HepG2 (cell line): ENCODE measurements around the gene HMCN1. TPM values are rescaled to one million over a fixed set of nuclear protein-coding genes. Genes with fewer than 3 reads are reported as not detected.

Experiments
- ATAC-seq: fragments of 200-7000 bp; cut with Tn5 transposase; 3 replicates; pipeline ENCODE4 v1.9.1; 2020; ENCODE audit warnings: mild to moderate bottlenecking, moderate library complexity
- BruUV-seq: library from RNA; stranded (reverse); fragments of 400-500 nt; replicated peaks from 2 replicates; lab custom pipeline; 2021; lab: Mats Ljungman, UMichigan
- CTCF ChIA-PET: fragments of 300-600 bp; formaldehyde crosslinking; extraction: SDS; loops from one replicate; lab custom pipeline; 2021; ENCODE audit warnings: low total read pairs, inconsistent platforms, low intra/inter-chr PET ratio; lab: Yijun Ruan, JAX
- POLR2A ChIA-PET: fragments of 350-600 bp; sonication (Branson Sonifier 250); formaldehyde crosslinking; loops from one replicate; lab custom pipeline; 2020; ENCODE audit warnings: antibody characterized with exemption, inconsistent platforms; lab: Yijun Ruan, JAX
- DNase-seq: peaks from one replicate; pipeline ENCODE4 v3.0.0-alpha.2; 2015; ENCODE audit warnings: low spot score
- FAIRE-seq: peaks from 3 replicates; lab custom pipeline; 2011; peaks lifted over from hg19 to GRCh38; lab: Jason Lieb, UNC
- H2AFZ ChIP-seq: one replicate; pipeline ENCODE4 v1.6.1; 2011; ENCODE audit warnings: low read length, inconsistent platforms
- H3K27ac ChIP-seq: fragments of 300-600 bp; 3 replicates; pipeline ENCODE4 v1.8.0; 2011; ENCODE audit warnings: mixed run types, mild to moderate bottlenecking, mixed read lengths, low read length, inconsistent platforms; ENCODE audit not compliant: insufficient read depth; ENCODE audit errors: extremely low read length
- H3K27me3 ChIP-seq, 2 experiments: fragments of 200-600 bp in 1 of 2; 2 replicates in 1 of 2; 3 replicates in 1 of 2; pipeline versions ENCODE4 v1.6.0 to v1.8.0; 2011; ENCODE audit warnings: low read length in 2 of 2, mild to moderate bottlenecking in 2 of 2, moderate library complexity in 2 of 2, inconsistent platforms in 1 of 2; ENCODE audit not compliant: insufficient read depth in 2 of 2, control insufficient read depth in 1 of 2
- H3K36me3 ChIP-seq, 2 experiments: fragments of 200-600 bp in 1 of 2; replicated peaks in 1 of 2; 2 replicates in 1 of 2; 3 replicates in 1 of 2; pipeline versions ENCODE4 v1.5.1 to v1.8.0; 2011; ENCODE audit warnings: low read length in 2 of 2, inconsistent platforms in 1 of 2; ENCODE audit not compliant: insufficient read depth in 2 of 2, control insufficient read depth in 1 of 2
- H3K4me1 ChIP-seq: 2 replicates; pipeline ENCODE4 v1.5.1; 2012; ENCODE audit warnings: low read length, inconsistent platforms; ENCODE audit not compliant: insufficient read depth
- H3K4me2 ChIP-seq: 2 replicates; pipeline ENCODE4 v1.6.0; 2011; ENCODE audit warnings: low read depth, low read length, inconsistent platforms
- H3K4me3 ChIP-seq, 3 experiments: fragments of 200-600 bp in 1 of 3; sonication (generic), shearing (Covaris generic) in 1 of 3; replicated peaks in 1 of 3; 2 replicates each; pipeline ENCODE4 v1.5.1; 2011 to 2016; ENCODE audit warnings: low read length in 3 of 3, inconsistent platforms in 2 of 3, low read depth in 2 of 3, mild to moderate bottlenecking in 2 of 3, control low read depth in 1 of 3, mixed read lengths in 1 of 3; ENCODE audit not compliant: insufficient read depth in 1 of 3
- H3K79me2 ChIP-seq: one replicate; pipeline ENCODE4 v1.6.1; 2011; ENCODE audit warnings: low read length, inconsistent platforms; ENCODE audit not compliant: insufficient read depth
- H3K9ac ChIP-seq: 2 replicates; pipeline ENCODE4 v1.6.0; 2011; ENCODE audit warnings: mild to moderate bottlenecking, low read depth, low read length, inconsistent platforms; ENCODE audit not compliant: insufficient read depth
- H3K9me3 ChIP-seq: 2 replicates; pipeline ENCODE4 v1.5.1; 2012; ENCODE audit warnings: mild to moderate bottlenecking, low read length
- H4K20me1 ChIP-seq: 2 replicates; pipeline ENCODE4 v1.6.0; 2011; ENCODE audit warnings: inconsistent platforms, mild to moderate bottlenecking, low read length, moderate library complexity; ENCODE audit not compliant: insufficient read depth
- ARHGAP35 ChIP-seq: sonication (generic); formaldehyde crosslinking; IDR thresholded peaks from 2 replicates; pipeline ENCODE4 v1.9.0; 2022; ENCODE audit warnings: mild to moderate bottlenecking, inconsistent platforms, moderate library complexity, missing genetic modification reagents, borderline replicate concordance
- FLYWCH1 ChIP-seq: sonication (generic); formaldehyde crosslinking; IDR thresholded peaks from 2 replicates; pipeline ENCODE4 v1.8.1; 2023; ENCODE audit warnings: mild to moderate bottlenecking, missing genetic modification reagents
- FOXK2 ChIP-seq: fragments of 450-650 bp; IDR thresholded peaks from 2 replicates; pipeline ENCODE4 v1.6.1; 2016
- HES4 ChIP-seq: sonication (generic); formaldehyde crosslinking; IDR thresholded peaks from 2 replicates; pipeline ENCODE4 v1.9.0; 2021; ENCODE audit warnings: mild to moderate bottlenecking, missing genetic modification reagents, borderline replicate concordance
- NFYC ChIP-seq: IDR thresholded peaks from 2 replicates; pipeline ENCODE4 v1.6.1; 2016; ENCODE audit warnings: missing genetic modification reagents, missing compliant biosample characterization
- SMC3 ChIP-seq: IDR thresholded peaks from 2 replicates; pipeline ENCODE4 v1.6.1; 2011; ENCODE audit warnings: low read length, improper control_type of control experiment
- ZNF160 ChIP-seq: sonication (generic); formaldehyde crosslinking; IDR thresholded peaks from 2 replicates; pipeline ENCODE4 v1.8.0; 2022; ENCODE audit warnings: mild to moderate bottlenecking, inconsistent platforms, missing genetic modification reagents
- ZNF761 ChIP-seq: sonication (generic); formaldehyde crosslinking; conservative IDR thresholded peaks from 2 replicates; pipeline ENCODE4 v1.4.0; 2020; ENCODE audit warnings: mild to moderate bottlenecking, missing genetic modification reagents
- WGBS: methylation state at CpG from one replicate; pipeline ENCODE4 v1.1.6; 2017; ENCODE audit warnings: low lambda C conversion rate; 5-methylcytosine and 5-hydroxymethylcytosine counted together
- in situ Hi-C: cut with HindIII; loops from 2 replicates; pipeline ENCODE4 v1.10.0; 2017; ENCODE audit warnings: low pct_unique_long_range_greater_than_20kb; ENCODE audit not compliant: extremely low pct_ligation_motif_present
- intact Hi-C: fragments of 100-400 bp; cut with micrococcal nuclease; formaldehyde crosslinking; loops from one replicate; pipeline ENCODE4 v1.10.0; 2022; ENCODE audit not compliant: unreplicated experiment
- polyA plus RNA-seq, 8 experiments: library from polyadenylated mRNA; depleted of rRNA in 3 of 8; stranded (reverse) in 7 of 8; unstranded in 1 of 8; fragments of >200 nt; fragmentation: Illumina TruSeq in 4 of 8; extraction: Trizol in 4 of 8; gene quantifications; 2 replicates each; pipeline versions ENCODE4 v1.2.1 to v1.2.3, GENCODE V29; 2011 to 2016; ENCODE audit warnings: low read depth in 4 of 8, missing spikeins in 1 of 8, mixed read lengths in 1 of 8; ENCODE audit not compliant: insufficient read depth in 1 of 8
- total RNA-seq, 5 experiments: library from RNA; depleted of rRNA; stranded (reverse); fragments of >200 nt; fragmentation: Illumina TruSeq; extraction: Trizol; gene quantifications; 2 replicates each; pipeline ENCODE4 v1.2.3, GENCODE V29; 2016; ENCODE audit warnings: low read depth in 1 of 5
- TF ChIP-seq, protein P1 (sequence below): sonication (generic); formaldehyde crosslinking; IDR thresholded peaks from 2 replicates; pipeline ENCODE4 v1.5.0; 2020; ENCODE audit warnings: missing genetic modification reagents
- TF ChIP-seq, protein P2 (sequence below): sonication (generic); formaldehyde crosslinking; IDR thresholded peaks from 2 replicates; pipeline ENCODE4 v1.5.0; 2020; ENCODE audit warnings: missing genetic modification reagents
- TF ChIP-seq, protein P3 (sequence below): IDR thresholded peaks from 2 replicates; pipeline ENCODE4 v1.6.1; 2016; ENCODE audit warnings: mild to moderate bottlenecking

HMCN1 gene
- total and polyA plus RNA-seq, 2 of the 13 experiments (the other 11 are each of a cell fraction or from before 2014, with no cell fraction given): 0.03 TPM; not detected in 1

DNA sequence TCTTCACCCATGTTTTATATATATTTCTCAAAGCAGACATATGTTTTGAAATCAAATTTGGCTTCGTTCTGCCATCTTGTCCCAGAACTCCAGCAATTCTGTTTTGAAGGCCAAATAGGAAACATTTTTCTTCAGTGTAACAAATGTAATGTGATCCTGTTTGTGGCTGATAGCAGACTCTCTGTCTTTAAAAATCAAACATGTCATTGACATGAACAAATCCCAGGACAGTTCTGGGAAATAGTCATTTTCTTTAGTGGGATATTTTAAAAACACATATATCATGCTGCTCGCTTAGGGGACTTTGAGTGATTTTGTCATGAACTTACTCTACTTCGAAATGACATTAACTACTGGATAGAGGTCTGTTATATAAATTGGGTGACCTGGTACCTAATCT lies 51.4 kb downstream of the HMCN1 start:
- no peaks in the 10 kb centered on the region for H3K36me3 ChIP-seq
- WGBS: 2% methylated on average over 3 of the region's 3 CpGs
- no peak overlapping the region for H3K9ac ChIP-seq
- no peak for FAIRE-seq
- no peak for DNase-seq
- ChIA-PET POLR2A (no interaction called here), CTCF (no interaction called here)
- no peaks in the 10 kb centered on the region for H3K9me3 ChIP-seq
- in situ Hi-C loops (no loop called here), intact Hi-C loops (no loop called here)
- H3K4me1 ChIP-seq: no peaks in the 10 kb centered on the region
- no peak overlapping the region for H3K4me3 ChIP-seq
- ATAC-seq: no peak
- H4K20me1 ChIP-seq: no peaks in the 10 kb centered on the region
- H3K4me2 ChIP-seq: no peak overlapping the region
- H3K27me3 ChIP-seq: no peaks in the 10 kb centered on the region
- H3K79me2 ChIP-seq: no peaks in the 10 kb centered on the region
- BruUV-seq: no TSS peak
- no peak overlapping the region for H2AFZ ChIP-seq
- no peak for TF ChIP-seq ZNF761 (CRISPR knock-in tag)
- no peak for TF ChIP-seq ARHGAP35
- TF ChIP-seq, protein P1, sequence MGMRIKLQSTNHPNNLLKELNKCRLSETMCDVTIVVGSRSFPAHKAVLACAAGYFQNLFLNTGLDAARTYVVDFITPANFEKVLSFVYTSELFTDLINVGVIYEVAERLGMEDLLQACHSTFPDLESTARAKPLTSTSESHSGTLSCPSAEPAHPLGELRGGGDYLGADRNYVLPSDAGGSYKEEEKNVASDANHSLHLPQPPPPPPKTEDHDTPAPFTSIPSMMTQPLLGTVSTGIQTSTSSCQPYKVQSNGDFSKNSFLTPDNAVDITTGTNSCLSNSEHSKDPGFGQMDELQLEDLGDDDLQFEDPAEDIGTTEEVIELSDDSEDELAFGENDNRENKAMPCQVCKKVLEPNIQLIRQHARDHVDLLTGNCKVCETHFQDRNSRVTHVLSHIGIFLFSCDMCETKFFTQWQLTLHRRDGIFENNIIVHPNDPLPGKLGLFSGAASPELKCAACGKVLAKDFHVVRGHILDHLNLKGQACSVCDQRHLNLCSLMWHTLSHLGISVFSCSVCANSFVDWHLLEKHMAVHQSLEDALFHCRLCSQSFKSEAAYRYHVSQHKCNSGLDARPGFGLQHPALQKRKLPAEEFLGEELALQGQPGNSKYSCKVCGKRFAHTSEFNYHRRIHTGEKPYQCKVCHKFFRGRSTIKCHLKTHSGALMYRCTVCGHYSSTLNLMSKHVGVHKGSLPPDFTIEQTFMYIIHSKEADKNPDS (CRISPR knock-in tag): no peak
- TF ChIP-seq, protein P2, sequence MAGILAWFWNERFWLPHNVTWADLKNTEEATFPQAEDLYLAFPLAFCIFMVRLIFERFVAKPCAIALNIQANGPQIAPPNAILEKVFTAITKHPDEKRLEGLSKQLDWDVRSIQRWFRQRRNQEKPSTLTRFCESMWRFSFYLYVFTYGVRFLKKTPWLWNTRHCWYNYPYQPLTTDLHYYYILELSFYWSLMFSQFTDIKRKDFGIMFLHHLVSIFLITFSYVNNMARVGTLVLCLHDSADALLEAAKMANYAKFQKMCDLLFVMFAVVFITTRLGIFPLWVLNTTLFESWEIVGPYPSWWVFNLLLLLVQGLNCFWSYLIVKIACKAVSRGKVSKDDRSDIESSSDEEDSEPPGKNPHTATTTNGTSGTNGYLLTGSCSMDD (CRISPR knock-in tag): no peak
- no peak for TF ChIP-seq FLYWCH1 (CRISPR knock-in tag)
- TF ChIP-seq, protein P3, sequence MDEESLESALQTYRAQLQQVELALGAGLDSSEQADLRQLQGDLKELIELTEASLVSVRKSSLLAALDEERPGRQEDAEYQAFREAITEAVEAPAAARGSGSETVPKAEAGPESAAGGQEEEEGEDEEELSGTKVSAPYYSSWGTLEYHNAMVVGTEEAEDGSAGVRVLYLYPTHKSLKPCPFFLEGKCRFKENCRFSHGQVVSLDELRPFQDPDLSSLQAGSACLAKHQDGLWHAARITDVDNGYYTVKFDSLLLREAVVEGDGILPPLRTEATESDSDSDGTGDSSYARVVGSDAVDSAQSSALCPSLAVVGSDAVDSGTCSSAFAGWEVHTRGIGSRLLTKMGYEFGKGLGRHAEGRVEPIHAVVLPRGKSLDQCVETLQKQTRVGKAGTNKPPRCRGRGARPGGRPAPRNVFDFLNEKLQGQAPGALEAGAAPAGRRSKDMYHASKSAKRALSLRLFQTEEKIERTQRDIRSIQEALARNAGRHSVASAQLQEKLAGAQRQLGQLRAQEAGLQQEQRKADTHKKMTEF (CRISPR knock-in tag): no peak
- TF ChIP-seq ZNF160 (CRISPR knock-in tag): no peak
- TF ChIP-seq HES4: no peak
- TF ChIP-seq FOXK2: no peak
- TF ChIP-seq SMC3: no peak
- TF ChIP-seq NFYC (CRISPR knock-in tag): no peak
- no peak overlapping the region for H3K27ac ChIP-seq
